Activated CD4-positive, CD25-positive, alpha-beta regulatory T cell treated with anti-CD3 and anti-CD28 coated beads, Interleukin-2, amount 50 U/mL, for 72 hours (primary cell): Measurements from ENCODE around the gene OR6V1.
"Not testable (repeated sequence)": the region's sequence is repeated elsewhere in the genome, so short reads cannot be mapped to it uniquely, and the experiment has no call there.

Experiments
- DNase-seq: peaks from one replicate; pipeline ENCODE4 v3.0.0; 2021

OR6V1 gene

GRCh38 chr7:143043391-143043790, 8.8 kb upstream of the OR6V1 start:
- no peak for DNase-seq

GRCh38 chr7:143046426-143046851, 5.7 kb upstream of the OR6V1 start:
- DNase-seq, result no peak

- no peak for DNase-seq
These were observed 4.8 kb upstream of the OR6V1 start for GRCh38 chr7:143047326-143047725.

GRCh38 chr7:143048827-143049226, 3.3 kb upstream of the OR6V1 start:
- DNase-seq, result no peak

- no peak for DNase-seq
These were observed 2.8 kb upstream of the OR6V1 start for GRCh38 chr7:143049362-143049761.

GRCh38 chr7:143050931-143051330, 1.2 kb upstream of the OR6V1 start:
- DNase-seq, result no peak

GRCh38 chr7:143054621-143055020, 2.5 kb downstream of the OR6V1 start:
- no peak for DNase-seq

- no peak for DNase-seq
These were observed 3.6 kb downstream of the OR6V1 start for GRCh38 chr7:143055754-143056153.

GRCh38 chr7:143063741-143064140, 11.6 kb downstream of the OR6V1 start:
- DNase-seq, result no peak

- DNase-seq, result no peak
These were observed 16.3 kb downstream of the OR6V1 start for GRCh38 chr7:143068446-143068845.

GRCh38 chr7:143069912-143070500, 17.9 kb downstream of the OR6V1 start:
- DNase-seq, result no peak

- no peak for DNase-seq
These were observed 21.4 kb downstream of the OR6V1 start for GRCh38 chr7:143073556-143073955.

GRCh38 chr7:143074141-143074540, 22.0 kb downstream of the OR6V1 start:
- no peak for DNase-seq

- no peak for DNase-seq
These were observed 33.0 kb downstream of the OR6V1 start for GRCh38 chr7:143085109-143085508.

- not testable (repeated sequence) for DNase-seq
These were observed 33.5 kb downstream of the OR6V1 start for GRCh38 chr7:143085610-143086009.

- not testable (repeated sequence) for DNase-seq
These were observed 36.5 kb downstream of the OR6V1 start for GRCh38 chr7:143088549-143089231.

GRCh38 chr7:143096146-143096545, 44.0 kb downstream of the OR6V1 start:
- DNase-seq, result no peak

- not testable (repeated sequence) for DNase-seq
These were observed 47.4 kb downstream of the OR6V1 start for GRCh38 chr7:143099579-143099978.
